Rectal smooth muscle tissue (tissue), 1 donor: ENCODE results near the gene USHBP1.
"Not testable (repeated sequence)": the region's sequence is repeated elsewhere in the genome, so short reads cannot be mapped to it uniquely, and the experiment has no call there.

ENCODE experiments used
- H3K27ac ChIP-seq: one replicate; pipeline ENCODE4 v1.7.0; 2013; ENCODE audit warnings: low read depth, low read length, inconsistent platforms
- H3K27me3 ChIP-seq: one replicate; pipeline ENCODE4 v1.7.0; 2013; ENCODE audit warnings: low read length; ENCODE audit not compliant: control insufficient read depth, insufficient read depth
- H3K36me3 ChIP-seq: one replicate; pipeline ENCODE4 v1.7.0; 2013; ENCODE audit warnings: low read length; ENCODE audit not compliant: control insufficient read depth, insufficient read depth
- H3K4me1 ChIP-seq: one replicate; pipeline ENCODE4 v1.7.0; 2013; ENCODE audit warnings: low read length; ENCODE audit not compliant: control insufficient read depth, insufficient read depth
- H3K4me3 ChIP-seq: one replicate; pipeline ENCODE4 v1.7.0; 2013; ENCODE audit warnings: low read length
- H3K9ac ChIP-seq: one replicate; pipeline ENCODE4 v1.7.0; 2013; ENCODE audit warnings: low read length

The USHBP1 gene

DNA sequence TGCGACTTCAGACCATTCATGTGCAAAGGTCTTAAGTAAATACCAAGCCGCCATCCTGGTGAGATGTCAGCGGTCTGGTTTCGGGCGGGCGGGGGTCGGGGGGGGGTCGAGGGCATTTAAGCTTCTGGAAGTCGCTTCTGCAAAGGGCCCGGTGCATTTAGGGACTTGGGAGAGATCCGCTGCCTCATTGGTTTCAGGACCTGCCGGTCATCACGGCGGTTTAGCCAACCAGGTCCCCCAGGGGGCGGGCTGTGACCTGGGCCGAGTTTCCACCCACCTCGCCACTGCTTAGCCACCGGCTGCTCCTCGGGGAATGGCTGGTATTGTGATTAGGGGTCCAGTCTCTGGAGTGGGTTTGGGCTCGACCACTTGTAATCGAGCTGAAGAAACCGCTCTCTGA, 24.9 kb upstream of the USHBP1 start:
- no peak overlapping the region for H3K4me3 ChIP-seq
- no peak overlapping the region for H3K27ac ChIP-seq
- no peaks in the 10 kb centered on the region for H3K4me1 ChIP-seq
- H3K27me3 ChIP-seq, result no peaks in the 10 kb centered on the region
- no peak overlapping the region for H3K9ac ChIP-seq
- no peaks in the 10 kb centered on the region for H3K36me3 ChIP-seq

DNA sequence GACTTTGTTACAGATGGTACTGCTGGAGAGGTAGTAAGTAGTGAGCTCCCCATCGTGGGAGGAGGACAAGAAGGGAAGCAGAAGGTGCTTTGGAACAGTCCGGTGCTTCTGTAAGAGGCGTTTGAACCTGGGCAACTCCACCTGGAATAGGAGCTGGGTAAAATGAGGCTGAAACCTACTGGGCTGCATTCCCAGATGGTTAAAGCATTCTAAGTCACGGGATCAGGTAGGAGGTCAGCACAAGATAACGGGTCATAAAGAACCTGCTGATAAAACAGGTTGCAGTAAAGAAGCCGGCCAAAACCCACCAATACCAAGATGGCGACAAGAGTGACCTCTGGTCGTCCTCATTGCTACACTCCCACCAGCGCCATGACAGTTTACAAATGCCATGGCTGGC, 22.2 kb upstream of the USHBP1 start:
- no peaks in the 10 kb centered on the region for H3K36me3 ChIP-seq
- no peaks in the 10 kb centered on the region for H3K4me1 ChIP-seq
- no peak overlapping the region for H3K4me3 ChIP-seq
- H3K9ac ChIP-seq, result no peak overlapping the region
- H3K27ac ChIP-seq, result no peak overlapping the region
- H3K27me3 ChIP-seq, result peaks cover 7% of the 10 kb centered on the region

DNA sequence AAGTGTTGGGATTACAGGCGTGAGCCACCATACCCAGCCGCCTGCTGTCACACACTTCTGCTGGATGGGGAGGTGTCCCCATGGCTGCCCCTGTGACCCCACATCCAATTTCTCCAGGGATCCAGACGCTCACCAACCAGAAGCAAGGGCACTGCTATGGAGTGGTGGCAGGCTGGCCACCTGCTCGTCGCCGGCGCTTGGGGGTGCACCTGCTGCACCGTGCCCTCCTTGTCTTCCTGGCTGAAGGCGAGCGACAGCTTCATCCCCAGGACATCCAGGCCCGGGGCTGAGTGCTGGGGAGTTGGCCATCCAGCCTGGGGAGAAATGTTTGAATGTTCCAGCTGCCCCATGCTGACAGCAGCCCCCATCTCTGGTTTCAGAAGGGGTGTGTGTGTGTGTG, 21.7 kb upstream of the USHBP1 start:
- H3K27ac ChIP-seq, result no peak overlapping the region
- no peaks in the 10 kb centered on the region for H3K4me1 ChIP-seq
- H3K9ac ChIP-seq, result no peak overlapping the region
- H3K4me3 ChIP-seq, result no peak overlapping the region
- peaks cover 7% of the 10 kb centered on the region for H3K27me3 ChIP-seq
- no peaks in the 10 kb centered on the region for H3K36me3 ChIP-seq

DNA sequence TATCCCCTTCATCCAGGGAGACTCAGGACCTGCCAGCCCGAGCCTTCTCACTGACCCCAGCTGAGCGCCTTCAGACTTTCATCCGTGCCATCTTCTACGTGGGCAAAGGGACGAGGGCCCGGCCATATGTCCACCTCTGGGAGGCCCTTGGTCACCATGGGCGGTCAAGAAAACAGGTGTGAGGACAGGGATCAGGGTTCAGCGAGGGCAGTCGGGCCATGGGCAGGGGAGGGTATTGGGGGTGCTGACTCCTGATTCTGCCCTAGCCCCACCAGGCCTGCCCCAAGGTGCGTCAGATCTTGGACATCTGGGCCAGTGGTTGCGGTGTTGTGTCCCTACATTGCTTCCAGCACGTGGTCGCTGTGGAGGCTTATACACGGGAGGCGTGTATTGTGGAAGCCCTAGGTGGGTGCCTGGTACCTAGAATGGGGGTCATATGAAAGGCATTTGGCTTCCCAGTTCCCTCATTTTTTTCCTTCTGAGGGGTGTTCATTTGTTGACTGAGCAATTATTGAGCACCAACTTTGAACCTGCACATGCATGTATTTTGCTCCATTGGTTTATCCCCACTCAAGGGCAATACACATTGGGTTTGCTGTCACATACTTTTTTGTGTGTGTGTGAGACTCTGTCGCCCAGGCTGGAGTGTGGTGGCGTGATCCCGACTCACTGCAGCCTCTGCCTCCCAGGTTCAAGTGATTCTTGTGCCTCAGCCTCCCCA, 21.0 kb upstream of the USHBP1 start:
- Histone ChIP-seq H3K27ac (no peak overlapping the region), H3K4me1 (no peaks in the 10 kb centered on the region)

DNA sequence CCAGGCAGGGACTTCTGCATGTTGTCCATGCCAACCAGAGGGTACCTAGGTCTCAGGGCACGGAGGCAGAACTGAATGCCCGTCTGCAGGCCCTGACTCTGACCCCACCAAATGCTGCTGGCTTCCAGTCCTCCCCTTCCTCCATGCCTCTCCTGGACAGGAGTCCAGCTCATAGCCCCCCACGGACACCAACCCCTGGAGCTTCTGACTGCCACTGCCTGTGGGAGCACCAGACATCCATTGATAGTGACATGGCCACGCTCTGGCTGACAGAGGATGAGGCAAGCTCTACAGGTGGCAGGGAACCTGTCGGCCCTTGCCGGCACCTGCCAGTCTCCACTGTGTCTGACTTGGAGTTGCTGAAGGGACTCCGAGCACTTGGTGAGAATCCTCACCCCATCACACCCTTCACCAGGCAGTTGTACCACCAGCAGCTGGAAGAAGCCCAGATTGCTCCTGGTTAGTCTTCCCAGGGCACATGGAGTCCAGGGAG, 19.0 kb upstream of the USHBP1 start:
- Histone ChIP-seq H3K27me3 (peaks cover 9% of the 10 kb centered on the region), H3K4me1 (no peaks in the 10 kb centered on the region), H3K27ac (no peak overlapping the region), H3K9ac (no peak overlapping the region), H3K4me3 (no peak overlapping the region), H3K36me3 (no peaks in the 10 kb centered on the region)

More for the DNA sequence above, 21.0 kb upstream of the USHBP1 start:
- Histone ChIP-seq H3K4me3 (no peak overlapping the region), H3K9ac (no peak overlapping the region), H3K36me3 (no peaks in the 10 kb centered on the region), H3K27me3 (peaks cover 9% of the 10 kb centered on the region)

DNA sequence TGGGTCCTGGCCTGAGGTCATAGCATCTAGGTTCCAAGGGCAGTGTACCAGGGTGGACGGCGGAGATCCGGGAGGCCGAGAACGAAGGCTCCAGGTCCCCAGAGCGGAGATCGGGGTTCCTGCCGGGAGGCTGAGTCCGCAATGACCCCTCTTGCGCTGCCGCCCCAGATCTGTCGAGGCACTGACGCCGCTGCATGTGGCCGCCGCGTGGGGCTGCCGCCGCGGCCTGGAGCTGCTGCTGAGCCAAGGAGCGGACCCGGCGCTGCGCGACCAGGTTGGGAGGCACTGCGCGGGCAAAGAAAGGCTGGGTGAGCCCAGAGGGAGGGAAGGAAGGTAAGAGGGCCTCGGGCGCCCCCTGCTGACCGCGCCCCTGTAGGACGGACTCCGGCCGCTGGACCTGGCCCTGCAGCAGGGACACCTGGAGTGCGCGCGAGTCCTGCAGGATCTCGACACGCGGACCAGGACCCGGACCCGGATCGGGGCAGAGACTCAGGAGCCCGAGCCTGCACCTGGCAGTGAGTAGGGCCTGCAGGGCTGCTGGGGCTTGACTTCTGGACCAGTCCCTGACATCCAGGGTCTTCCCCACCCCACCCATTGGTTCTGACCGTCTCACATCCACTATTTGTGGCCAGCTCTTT, 18.1 kb upstream of the USHBP1 start:
- Histone ChIP-seq H3K27me3 (peaks cover 9% of the 10 kb centered on the region), H3K9ac (no peak overlapping the region), H3K4me3 (peak overlapping the region; percentile 65), H3K36me3 (no peaks in the 10 kb centered on the region), H3K27ac (no peak overlapping the region), H3K4me1 (no peaks in the 10 kb centered on the region)

DNA sequence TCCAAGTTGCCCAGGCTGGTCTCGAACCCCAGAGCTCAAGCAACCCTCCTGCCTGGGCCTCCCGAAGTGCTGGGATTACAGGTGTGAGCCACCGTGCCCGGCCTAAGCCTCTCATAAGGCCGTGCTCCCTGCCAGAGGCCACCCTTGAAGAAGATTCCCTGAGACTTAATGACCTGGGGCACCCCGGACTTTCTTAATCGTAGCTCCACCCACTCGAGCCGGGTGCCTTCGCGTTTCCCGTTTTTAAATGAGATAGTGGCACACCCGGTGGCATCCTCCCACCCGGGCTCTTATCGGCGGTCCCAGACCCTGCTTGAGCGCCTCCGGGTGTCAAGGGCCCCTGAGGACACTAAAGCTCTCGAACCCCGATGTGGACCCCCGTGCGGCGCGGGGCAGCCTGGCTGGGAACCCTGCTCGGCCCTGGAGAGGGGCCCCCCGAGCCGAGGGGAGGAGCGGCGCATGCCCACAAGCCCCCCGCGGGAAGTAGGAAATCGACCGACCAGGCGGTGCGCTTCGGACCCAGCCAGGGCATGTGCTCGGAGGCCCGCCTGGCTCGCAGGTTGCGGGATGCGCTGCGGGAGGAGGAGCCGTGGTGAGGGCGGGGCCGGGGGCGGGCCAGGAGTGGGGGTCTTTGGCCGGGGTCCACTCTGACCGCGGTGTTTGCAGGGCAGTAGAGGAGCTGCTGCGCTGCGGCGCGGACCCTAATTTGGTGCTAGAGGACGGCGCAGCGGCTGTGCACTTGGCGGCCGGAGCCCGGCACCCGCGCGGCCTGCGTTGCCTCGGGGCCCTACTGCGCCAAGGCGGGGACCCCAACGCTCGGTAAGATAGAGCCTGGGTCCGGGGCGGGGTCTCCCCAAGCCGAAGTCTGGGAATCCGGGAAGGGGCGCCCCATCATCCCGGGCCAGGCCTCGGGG, 17.1 kb upstream of the USHBP1 start, which contains the start of gene ANKLE1:
ANKLE1 (plus strand) TSS at position 511 of the 914 bp plus-strand sequence; CDS start at position 531, 20 bp downstream.
- Histone ChIP-seq H3K36me3 (peaks cover 3% of the 10 kb centered on the region), H3K4me1 (no peaks in the 10 kb centered on the region), H3K27ac (no peak within 1 kb of the TSS), H3K4me3 (peak within 1 kb of the TSS; percentile 65), H3K27me3 (peaks cover 9% of the 10 kb centered on the region), H3K9ac (no peak within 1 kb of the TSS)

DNA sequence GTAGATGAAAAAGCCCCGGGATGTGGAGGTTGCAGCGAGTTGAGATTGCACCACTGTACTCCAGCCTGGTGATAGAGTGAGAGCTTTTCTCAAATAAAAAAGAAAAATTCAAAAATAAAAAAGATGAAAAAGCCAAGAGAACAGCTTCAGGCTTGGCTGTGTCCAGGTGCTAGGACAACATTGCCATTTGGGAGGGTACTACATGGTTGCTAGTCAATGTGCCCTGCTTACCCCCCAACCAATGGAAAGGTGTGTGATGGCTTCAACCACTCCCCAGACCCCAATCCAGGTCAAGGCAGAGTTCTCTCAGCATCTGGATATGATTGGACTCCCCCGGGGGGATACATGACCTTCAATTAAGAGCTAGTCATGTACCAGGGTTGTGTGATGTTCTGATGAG, 14.9 kb upstream of the USHBP1 start:
- Histone ChIP-seq H3K36me3 (peaks cover 13% of the 10 kb centered on the region), H3K4me3 (no peak overlapping the region), H3K4me1 (no peaks in the 10 kb centered on the region), H3K27me3 (peaks cover 9% of the 10 kb centered on the region), H3K27ac (no peak overlapping the region), H3K9ac (no peak overlapping the region)

DNA sequence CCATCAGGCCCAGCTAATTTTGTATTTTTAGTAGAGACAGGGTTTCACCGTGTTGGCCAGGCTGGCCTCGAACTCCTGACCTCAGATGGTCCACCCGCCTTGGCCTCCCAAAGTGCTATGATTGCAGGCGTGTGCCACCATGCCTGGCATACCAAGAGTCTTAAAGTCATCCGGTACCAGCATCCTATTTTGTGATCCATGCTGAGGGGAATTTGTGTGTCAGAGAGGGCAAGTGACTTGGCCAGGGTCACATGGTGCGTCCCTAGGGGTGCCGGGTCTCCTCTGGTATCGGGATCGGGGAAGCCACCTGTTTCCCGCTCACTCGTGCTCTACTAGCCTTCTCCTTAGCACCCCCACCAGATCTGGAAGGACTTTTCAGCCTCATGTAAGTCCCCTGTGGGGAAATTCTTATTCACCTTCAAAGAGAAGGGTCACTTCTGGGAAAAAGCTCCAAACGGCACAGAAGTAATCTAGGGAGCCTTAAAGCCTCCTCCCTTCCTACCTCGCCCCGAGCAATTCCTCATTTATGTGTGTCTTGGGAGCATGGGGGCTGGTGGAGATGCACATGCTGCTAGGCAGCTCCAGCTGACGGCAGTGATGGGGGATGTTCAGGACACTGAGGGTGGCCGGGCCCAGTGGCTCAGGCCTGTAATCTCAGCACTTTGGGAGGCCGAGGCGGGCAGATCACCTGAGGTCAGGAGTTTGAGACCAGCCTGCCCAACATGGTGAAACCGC, 11.1 kb upstream of the USHBP1 start:
- peaks cover 32% of the 10 kb centered on the region for H3K36me3 ChIP-seq

DNA sequence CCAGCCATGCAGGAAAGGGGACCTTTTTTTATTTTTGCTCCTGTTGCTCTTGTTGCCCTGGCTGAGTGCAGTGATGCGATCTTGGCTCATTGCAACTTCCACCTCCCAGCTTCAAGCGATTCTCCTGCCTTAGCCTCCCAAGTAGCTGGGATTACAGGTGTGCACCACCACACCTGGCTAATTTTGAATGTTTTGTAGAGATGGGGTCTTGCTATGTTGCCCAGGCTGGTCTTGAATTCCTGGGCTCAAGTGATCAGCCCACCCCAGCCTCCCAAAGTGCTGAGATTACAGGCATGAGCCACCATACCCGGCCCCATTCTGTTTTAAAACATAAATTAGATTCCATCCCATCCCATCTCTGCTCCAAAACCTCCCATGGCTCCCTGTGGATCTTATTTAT, 10.3 kb upstream of the USHBP1 start:
- not testable (repeated sequence) for H3K4me1 ChIP-seq, H3K9ac ChIP-seq, H3K27me3 ChIP-seq, H3K27ac ChIP-seq, H3K4me3 ChIP-seq
- peaks cover 34% of the 10 kb centered on the region for H3K36me3 ChIP-seq

More for the DNA sequence above, 11.1 kb upstream of the USHBP1 start:
- H3K27me3 ChIP-seq, result no peaks in the 10 kb centered on the region
- H3K4me3 ChIP-seq, result no peak overlapping the region
- H3K27ac ChIP-seq, result no peak overlapping the region
- H3K9ac ChIP-seq, result no peak overlapping the region
- H3K4me1 ChIP-seq, result no peaks in the 10 kb centered on the region

DNA sequence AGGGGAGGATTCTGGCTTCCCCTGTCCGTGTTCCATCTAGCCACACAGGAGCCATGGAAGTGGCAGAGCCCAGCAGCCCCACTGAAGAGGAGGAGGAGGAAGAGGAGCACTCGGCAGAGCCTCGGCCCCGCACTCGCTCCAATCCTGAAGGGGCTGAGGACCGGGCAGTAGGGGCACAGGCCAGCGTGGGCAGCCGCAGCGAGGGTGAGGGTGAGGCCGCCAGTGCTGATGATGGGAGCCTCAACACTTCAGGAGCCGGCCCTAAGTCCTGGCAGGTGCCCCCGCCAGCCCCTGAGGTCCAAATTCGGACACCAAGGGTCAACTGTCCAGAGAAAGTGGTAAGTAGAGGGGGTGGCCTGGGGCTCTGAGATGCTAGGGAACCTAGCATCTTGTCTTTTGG, 4.2 kb upstream of the USHBP1 start:
- H3K4me1 ChIP-seq, result peaks cover 6% of the 10 kb centered on the region
- peaks cover 16% of the 10 kb centered on the region for H3K36me3 ChIP-seq
- no peak overlapping the region for H3K4me3 ChIP-seq
- H3K27me3 ChIP-seq, result no peaks in the 10 kb centered on the region
- no peak overlapping the region for H3K27ac ChIP-seq
- no peak overlapping the region for H3K9ac ChIP-seq
